ENCODE results near the gene PPCS. TPM values are rescaled to one million over a fixed set of nuclear protein-coding genes. Genes with fewer than 3 reads are reported as not detected.

Gene PPCS
- total RNA-seq = 44.7 and 48.0 TPM in 2 replicates

DNA sequence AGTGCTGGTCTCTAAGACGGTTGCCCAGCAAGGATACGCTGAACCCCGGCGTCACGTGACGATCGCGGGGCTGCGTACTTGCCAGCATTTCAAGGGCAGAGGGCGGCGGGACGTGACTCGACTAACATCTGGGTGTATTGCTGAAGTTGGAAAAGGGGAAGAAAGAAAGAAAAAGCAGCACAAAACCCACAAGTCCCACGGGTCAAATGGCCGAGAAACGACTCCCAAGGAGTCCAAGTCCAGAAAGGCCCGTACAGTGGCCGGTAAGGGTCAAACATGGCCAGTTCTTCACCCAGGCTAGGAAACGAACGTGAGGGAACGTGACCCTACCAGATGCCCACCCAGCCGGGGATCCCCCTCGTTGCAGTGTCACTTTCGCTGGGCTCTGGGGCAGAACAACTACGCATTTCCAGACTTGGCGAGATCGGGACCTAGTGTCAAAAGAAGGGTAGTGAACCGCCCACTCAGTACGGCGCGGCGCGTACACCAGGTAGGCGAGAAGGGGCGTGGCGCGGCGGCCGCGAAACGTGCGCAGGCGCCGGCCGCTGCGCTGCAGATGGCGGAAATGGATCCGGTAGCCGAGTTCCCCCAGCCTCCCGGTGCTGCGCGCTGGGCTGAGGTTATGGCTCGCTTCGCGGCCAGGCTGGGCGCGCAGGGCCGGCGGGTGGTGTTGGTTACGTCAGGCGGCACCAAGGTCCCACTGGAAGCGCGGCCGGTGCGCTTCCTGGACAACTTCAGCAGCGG lies at the start of gene PPCS, which contains the start of gene ZMYND12:
PPCS (plus strand) TSS at position 534 of the 744 bp plus-strand sequence; CDS start at position 557, 23 bp downstream.
ZMYND12 (minus strand) TSS at position 13 of the 744 bp plus-strand sequence. CDS start 25 bp downstream, outside the sequence.
- Mint-ChIP-seq H3K4me1 (peaks cover 23% of the 10 kb centered on the region), H3K4me3 (peak within 1 kb of the TSS; percentile 93), H3K27ac (peak within 1 kb of the TSS; percentile 98), H3K27me3 (peaks cover 3% of the 10 kb centered on the region), H3K36me3 (ENCODE audit: low read depth) (peaks cover 34% of the 10 kb centered on the region), H3K9me3 (no peaks in the 10 kb centered on the region)
- peak; percentile 97 for DNase-seq
- intact Hi-C loops (cut with micrococcal nuclease) = loop anchor here (1.0 to 10.0 kb wide), 3 partner anchors 121 to 469 kb away; partner anchors contain the start of genes FOXJ3 and PPIH

DNA sequence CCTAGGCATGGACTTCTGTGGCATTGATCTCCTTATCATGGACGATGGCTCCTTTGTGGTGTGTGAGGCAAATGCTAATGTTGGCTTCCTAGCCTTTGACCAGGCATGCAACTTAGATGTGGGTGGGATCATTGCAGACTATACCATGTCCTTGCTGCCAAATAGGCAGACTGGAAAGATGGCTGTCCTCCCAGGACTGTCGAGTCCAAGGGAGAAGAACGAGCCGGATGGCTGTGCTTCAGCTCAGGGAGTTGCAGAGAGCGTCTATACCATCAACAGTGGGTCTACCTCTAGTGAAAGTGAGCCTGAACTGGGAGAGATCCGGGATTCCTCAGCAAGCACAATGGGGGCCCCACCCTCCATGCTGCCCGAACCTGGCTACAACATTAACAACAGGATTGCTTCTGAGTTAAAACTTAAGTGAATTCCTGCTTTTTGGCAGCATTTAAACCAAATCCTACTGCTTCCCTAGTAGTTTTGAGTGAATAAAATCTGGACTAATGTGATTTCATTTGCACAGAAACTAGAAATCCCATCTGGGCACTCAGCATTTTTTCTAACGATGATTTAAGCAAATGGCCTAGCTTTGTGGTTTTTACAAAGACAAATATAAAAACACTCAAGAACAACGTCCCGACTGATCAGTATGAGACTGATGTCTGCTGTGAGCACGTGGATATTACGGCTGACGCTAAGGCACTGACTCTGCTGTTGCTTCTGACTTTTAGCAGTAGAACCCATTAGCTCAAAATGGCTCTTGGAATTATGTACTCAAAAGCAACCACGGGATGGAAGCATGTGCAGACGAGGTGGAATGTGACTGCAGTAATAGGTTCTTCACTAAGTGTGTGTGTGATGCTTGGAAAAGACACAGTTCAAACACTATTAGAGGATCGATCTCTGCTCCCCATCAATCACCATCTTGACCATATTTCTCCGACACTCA lies 41.5 kb upstream of the PPCS start:
- Mint-ChIP-seq H3K36me3 (ENCODE audit: low read depth) (peaks cover 4% of the 10 kb centered on the region), H3K4me3 (no peak overlapping the region), H3K27ac (no peak overlapping the region), H3K27me3 (no peaks in the 10 kb centered on the region), H3K9me3 (no peaks in the 10 kb centered on the region), H3K4me1 (no peaks in the 10 kb centered on the region)
- no peak for DNase-seq
- intact Hi-C loops (cut with micrococcal nuclease) = no loop called here

DNA sequence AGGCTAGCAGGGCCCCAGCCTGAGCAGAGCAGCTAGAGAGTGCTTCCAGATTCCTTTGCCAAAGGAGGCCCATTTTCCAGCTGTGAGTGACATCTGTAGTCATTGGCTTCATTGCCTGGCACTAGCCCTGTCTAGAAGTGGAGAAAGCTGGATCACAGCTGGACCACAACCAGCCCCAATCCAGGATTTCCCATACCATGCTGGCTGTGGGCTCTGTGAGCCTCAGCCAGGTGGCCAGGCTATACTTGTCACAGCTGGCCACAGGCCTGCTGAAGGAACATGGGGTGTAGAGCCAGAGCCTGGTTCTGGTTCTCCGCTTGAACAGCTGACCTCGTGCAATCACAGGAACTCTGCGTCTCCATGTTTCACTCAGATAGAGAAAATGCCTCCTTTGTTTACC lies 39.2 kb upstream of the PPCS start:
- H3K27me3 Mint-ChIP-seq = peaks cover 5% of the 10 kb centered on the region
- no peak for DNase-seq
- H3K36me3 Mint-ChIP-seq (ENCODE audit: low read depth) = peaks cover 1% of the 10 kb centered on the region
- H3K4me3 Mint-ChIP-seq = no peak overlapping the region
- intact Hi-C loops (cut with micrococcal nuclease) = no loop called here
- H3K9me3 Mint-ChIP-seq = no peaks in the 10 kb centered on the region
- H3K27ac Mint-ChIP-seq = no peak overlapping the region
- H3K4me1 Mint-ChIP-seq = no peaks in the 10 kb centered on the region

DNA sequence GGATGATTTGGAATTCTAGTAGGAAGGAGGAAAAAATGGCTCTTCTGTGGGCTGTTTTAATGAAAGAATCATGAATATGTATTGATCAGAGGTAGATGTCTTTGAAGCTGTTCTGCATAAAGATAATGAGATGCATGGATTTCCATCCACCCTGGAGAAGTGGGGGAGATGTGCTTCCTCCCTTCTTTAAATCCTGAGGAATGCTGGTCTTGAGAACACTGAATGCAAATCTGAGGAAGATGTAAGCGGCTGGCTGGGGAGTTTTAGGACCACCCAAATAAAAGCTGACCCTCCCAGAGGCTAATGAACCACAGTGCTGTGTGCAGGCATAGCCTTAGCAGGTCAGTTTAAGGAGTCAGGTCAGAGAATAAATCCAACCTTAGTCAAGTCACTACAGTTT lies 37.8 kb upstream of the PPCS start:
- Mint-ChIP-seq H3K27me3 (peaks cover 5% of the 10 kb centered on the region), H3K27ac (no peak overlapping the region), H3K36me3 (ENCODE audit: low read depth) (peaks cover 1% of the 10 kb centered on the region), H3K4me1 (no peaks in the 10 kb centered on the region), H3K9me3 (no peaks in the 10 kb centered on the region), H3K4me3 (no peak overlapping the region)
- no peak for DNase-seq
- intact Hi-C loops (cut with micrococcal nuclease) = no loop called here

DNA sequence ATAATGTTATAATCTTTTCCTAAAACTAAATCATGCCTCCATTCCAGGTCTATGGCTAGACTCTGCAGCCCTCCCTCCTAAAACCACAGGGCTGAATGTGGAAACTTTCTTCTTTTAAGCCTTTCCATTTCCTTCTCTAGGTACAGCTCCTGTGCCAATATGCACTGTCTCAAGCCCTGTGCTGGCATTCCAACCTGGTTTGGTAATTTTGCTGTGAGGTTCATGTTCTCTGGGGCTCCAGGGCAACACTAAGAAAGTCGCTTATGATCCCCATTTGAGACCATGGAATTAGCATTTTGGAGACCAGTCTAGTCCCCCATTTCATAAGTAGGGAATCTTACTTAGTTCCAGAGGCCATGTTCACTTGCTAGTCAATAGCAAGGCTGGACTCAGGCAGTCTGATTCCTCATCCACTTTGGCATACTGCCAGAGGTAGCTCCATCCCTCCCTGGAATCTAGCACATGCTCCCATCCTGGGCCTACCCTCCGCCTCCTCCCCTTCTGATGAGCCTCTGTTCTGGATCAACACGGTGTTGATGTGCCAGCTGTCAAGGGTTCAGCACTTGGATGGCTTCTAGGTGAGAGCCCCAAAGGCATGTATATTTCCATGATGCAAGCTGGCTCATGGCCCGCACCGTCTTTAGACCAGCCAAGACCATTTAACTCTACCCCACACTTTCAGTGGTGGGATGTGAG lies 37.1 kb upstream of the PPCS start:
- intact Hi-C loops (cut with micrococcal nuclease) = no loop called here
- no peak for DNase-seq
- Mint-ChIP-seq H3K27me3 (peaks cover 5% of the 10 kb centered on the region), H3K4me3 (no peak overlapping the region), H3K9me3 (no peaks in the 10 kb centered on the region), H3K27ac (no peak overlapping the region), H3K36me3 (ENCODE audit: low read depth) (peaks cover 1% of the 10 kb centered on the region), H3K4me1 (no peaks in the 10 kb centered on the region)

DNA sequence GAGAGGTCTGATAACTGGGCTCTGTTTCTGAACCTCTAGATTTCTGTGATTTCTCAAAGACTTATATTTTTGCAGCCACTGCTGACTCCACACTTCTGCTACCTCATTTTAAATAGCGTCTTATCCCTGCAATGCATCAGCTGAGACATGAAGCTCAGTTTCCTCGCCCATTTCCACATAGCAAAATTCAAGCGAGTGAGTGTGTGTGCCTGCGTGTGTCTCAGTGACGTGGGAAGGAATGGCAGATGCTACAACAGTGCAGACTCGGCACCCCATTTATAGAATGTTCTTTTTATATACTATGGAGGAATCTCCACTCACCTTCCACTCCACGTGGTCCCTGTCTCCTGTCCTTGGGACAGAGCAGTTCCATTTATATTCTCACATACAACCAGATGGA lies 36.2 kb upstream of the PPCS start:
- Mint-ChIP-seq H3K27ac (no peak overlapping the region), H3K4me1 (no peaks in the 10 kb centered on the region), H3K27me3 (peaks cover 5% of the 10 kb centered on the region), H3K36me3 (ENCODE audit: low read depth) (peaks cover 1% of the 10 kb centered on the region), H3K9me3 (no peaks in the 10 kb centered on the region), H3K4me3 (no peak overlapping the region)
- DNase-seq = no peak
- intact Hi-C loops (cut with micrococcal nuclease) = no loop called here

DNA sequence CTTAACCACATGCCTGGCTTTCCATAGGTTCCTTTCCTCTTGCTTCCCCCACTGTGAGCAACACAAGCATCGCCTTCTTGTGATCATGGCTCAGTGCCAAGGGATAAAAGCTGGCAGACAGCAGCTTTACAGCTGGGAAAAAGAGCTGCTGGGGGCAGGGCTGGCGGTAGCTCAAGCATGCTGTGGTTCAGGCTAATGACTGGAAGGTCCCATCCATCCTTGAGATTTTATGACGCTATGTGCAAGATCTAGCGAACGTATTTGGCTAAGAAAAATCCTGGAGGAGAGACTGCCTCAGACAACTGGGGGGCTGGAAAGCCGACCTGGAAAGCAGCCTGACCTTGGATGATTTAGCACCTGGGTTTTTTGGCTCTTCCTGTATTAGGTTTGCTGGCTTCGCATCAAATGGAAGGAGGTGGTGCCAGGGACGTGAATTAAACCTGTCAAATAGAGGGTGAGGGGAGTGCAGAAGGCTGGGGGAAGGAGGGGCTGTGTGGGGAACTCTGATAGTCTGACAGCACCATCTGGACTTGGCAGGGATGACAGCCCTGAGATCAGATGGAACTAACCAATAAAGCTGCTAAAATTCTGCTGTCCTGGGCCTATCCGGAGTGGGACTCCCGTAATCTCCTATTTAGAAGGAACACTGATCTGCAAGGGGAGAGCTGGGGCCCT lies 35.3 kb upstream of the PPCS start:
- H3K27ac Mint-ChIP-seq = no peak overlapping the region
- intact Hi-C loops (cut with micrococcal nuclease) = no loop called here
- no peak overlapping the region for H3K4me3 Mint-ChIP-seq
- DNase-seq = no peak
- H3K4me1 Mint-ChIP-seq = no peaks in the 10 kb centered on the region
- H3K36me3 Mint-ChIP-seq (ENCODE audit: low read depth) = no peaks in the 10 kb centered on the region
- H3K27me3 Mint-ChIP-seq = peaks cover 5% of the 10 kb centered on the region
- no peaks in the 10 kb centered on the region for H3K9me3 Mint-ChIP-seq

DNA sequence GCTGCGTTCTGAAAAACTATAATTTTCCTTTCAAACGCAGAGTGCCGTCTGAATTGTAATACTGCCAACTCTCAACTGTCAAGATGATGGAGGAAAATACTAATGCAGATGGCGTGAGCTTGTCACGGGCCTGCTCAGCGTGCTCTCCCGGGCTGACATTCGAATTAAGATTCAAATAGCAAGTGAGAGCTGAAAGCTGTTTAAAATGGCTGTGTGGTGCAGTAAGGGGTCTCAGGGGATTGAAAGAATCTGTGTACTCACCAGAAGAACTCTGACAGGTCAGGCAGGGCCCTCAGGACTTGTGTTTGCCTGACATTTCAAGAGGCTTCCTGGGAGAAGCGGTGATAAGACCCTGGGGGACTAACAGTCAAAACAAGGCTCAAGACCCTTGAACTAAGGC lies 33.6 kb upstream of the PPCS start:
- Mint-ChIP-seq H3K4me3 (no peak overlapping the region), H3K4me1 (peaks cover 2% of the 10 kb centered on the region), H3K9me3 (no peaks in the 10 kb centered on the region), H3K36me3 (ENCODE audit: low read depth) (no peaks in the 10 kb centered on the region), H3K27ac (no peak overlapping the region), H3K27me3 (peaks cover 5% of the 10 kb centered on the region)
- no peak for DNase-seq
- intact Hi-C loops (cut with micrococcal nuclease) = no loop called here

DNA sequence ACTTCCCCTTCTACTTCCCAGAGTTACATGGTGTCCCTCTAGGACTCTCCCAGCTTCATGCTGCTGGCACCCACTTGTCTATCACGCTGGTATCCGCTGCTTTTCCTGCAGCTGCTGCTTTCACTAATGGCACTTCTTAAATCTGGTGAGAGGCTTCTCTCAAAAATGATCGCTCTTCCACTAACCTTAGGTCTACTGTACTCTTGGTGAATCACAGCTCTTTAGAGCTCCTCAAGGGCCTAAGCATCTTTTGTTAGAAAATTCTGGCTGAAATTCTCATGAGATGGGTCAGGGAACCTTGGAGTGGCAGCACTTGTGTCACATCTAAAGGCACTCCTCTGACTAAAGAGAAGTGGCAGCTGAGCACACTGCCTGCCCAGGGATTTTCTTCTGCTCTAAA lies 32.7 kb upstream of the PPCS start:
- intact Hi-C loops (cut with micrococcal nuclease) = no loop called here
- H3K36me3 Mint-ChIP-seq (ENCODE audit: low read depth) = no peaks in the 10 kb centered on the region
- peaks cover 2% of the 10 kb centered on the region for H3K4me1 Mint-ChIP-seq
- no peak for DNase-seq
- no peaks in the 10 kb centered on the region for H3K9me3 Mint-ChIP-seq
- peaks cover 5% of the 10 kb centered on the region for H3K27me3 Mint-ChIP-seq
- H3K4me3 Mint-ChIP-seq = no peak overlapping the region
- no peak overlapping the region for H3K27ac Mint-ChIP-seq

DNA sequence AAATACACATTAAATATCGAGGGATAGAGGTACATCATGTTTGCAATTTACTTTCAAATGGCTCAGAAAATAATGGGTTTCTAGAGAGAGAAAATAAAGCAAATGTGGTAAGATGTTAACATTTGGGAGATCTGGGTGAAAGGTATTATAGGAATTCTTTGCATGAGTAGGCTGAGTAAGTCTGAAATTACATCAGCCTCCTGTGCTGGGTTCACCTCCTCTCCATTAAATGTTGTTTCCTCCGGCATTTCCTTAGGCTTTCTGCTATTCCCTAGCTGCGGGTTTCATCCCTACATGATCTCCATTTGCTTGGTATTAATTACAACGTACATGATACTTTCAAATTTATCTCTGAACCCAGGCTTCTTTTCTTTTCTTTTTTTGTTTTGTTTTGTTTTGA lies 32.1 kb upstream of the PPCS start:
- no peaks in the 10 kb centered on the region for H3K36me3 Mint-ChIP-seq (ENCODE audit: low read depth)
- no peaks in the 10 kb centered on the region for H3K9me3 Mint-ChIP-seq
- intact Hi-C loops (cut with micrococcal nuclease) = no loop called here
- no peak for DNase-seq
- no peak overlapping the region for H3K27ac Mint-ChIP-seq
- peaks cover 2% of the 10 kb centered on the region for H3K4me1 Mint-ChIP-seq
- H3K4me3 Mint-ChIP-seq = no peak overlapping the region
- H3K27me3 Mint-ChIP-seq = peaks cover 5% of the 10 kb centered on the region

DNA sequence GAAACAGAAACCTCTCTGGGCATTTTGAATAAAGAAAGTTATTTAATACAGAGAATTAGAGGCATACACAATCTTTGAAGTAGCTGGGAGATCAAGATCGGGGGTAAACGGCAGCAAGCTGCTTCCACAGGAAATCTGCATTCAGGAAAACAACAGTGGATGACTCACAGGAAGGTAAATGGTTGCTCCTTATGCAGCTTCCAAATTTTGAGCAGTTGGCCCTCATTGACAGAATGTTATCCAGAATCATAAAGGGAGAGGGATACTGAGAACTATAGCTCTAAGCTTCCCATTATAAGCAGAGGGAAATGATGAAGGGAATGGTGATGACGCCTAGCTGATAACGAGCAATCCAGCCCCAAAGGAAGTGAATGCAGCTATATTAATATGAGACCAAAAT lies 29.1 kb upstream of the PPCS start:
- Mint-ChIP-seq H3K36me3 (ENCODE audit: low read depth) (no peaks in the 10 kb centered on the region), H3K4me1 (peaks cover 2% of the 10 kb centered on the region), H3K9me3 (no peaks in the 10 kb centered on the region), H3K27me3 (no peaks in the 10 kb centered on the region), H3K27ac (no peak overlapping the region), H3K4me3 (no peak overlapping the region)
- no peak for DNase-seq
- intact Hi-C loops (cut with micrococcal nuclease) = no loop called here

DNA sequence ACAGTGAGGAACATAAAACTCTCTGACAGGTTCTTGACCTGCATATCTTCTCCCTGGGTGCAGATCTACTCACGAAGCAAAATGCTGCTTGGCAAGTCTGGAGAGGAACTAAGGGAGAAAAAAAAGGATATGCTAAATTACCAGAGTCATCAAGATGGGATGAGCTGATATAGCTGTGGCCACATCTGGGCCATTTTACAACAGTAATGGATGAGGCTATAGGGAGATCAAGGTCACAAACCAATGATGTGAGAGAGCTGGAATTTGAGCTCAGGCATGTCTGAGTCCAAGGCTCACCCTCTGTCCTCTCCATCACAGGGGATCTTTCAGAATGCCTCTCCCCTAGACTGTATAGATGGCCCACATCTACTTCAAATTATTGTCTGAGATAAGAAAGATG lies 26.7 kb upstream of the PPCS start:
- Mint-ChIP-seq H3K4me1 (peaks cover 2% of the 10 kb centered on the region), H3K9me3 (no peaks in the 10 kb centered on the region), H3K4me3 (no peak overlapping the region), H3K27me3 (peaks cover 4% of the 10 kb centered on the region), H3K36me3 (ENCODE audit: low read depth) (no peaks in the 10 kb centered on the region), H3K27ac (no peak overlapping the region)
- intact Hi-C loops (cut with micrococcal nuclease) = no loop called here
- DNase-seq = no peak

Data from activated CD4-positive, alpha-beta T cell treated with anti-CD3 and anti-CD28 coated beads, Interleukin-2, amount 10 ng/mL, durations not matched to agents 24 days and 14 days (primary cell).